ENCODE results near the gene LNX1. TPM values are rescaled to one million over a fixed set of nuclear protein-coding genes. Genes with fewer than 3 reads are reported as not detected.

LNX1 gene
- total and polyA plus RNA-seq, 2 donors (not counting 1 experiment from before 2014, with no cell fraction given): 0.48 to 1.3 TPM

- H3K27ac ChIP-seq (ENCODE audit: insufficient read depth, low read length): no peak overlapping the region
- H3K4me2 ChIP-seq (ENCODE audit: extremely low read depth, insufficient read depth, low read length): no peak overlapping the region
- H3K4me1 ChIP-seq (ENCODE audit: control insufficient read depth, extremely low read depth, insufficient read depth, low read length): peaks cover 7% of the 10 kb centered on the region
- TF ChIP-seq EZH2 (IDR thresholded peaks at IDR 0.05; ENCODE audit: low read length, missing control alignments) (no peak), CTCF (conservative IDR thresholded peaks at IDR 0.05 in 1 of 2, IDR thresholded peaks at IDR 0.05 in 1 of 2; ENCODE audit: low read depth in 1 of 2, low read length in 2 of 2) (no peak)
- no peak overlapping the region for H3K9ac ChIP-seq (ENCODE audit: insufficient read depth, low read length)
- H3K9me3 ChIP-seq (ENCODE audit: control insufficient read depth, insufficient read depth, low read depth, low read length): no peaks in the 10 kb centered on the region
- no peaks in the 10 kb centered on the region for H3K79me2 ChIP-seq (ENCODE audit: control insufficient read depth, insufficient read depth, low read length)
- no peaks in the 10 kb centered on the region for H3K27me3 ChIP-seq (ENCODE audit: control insufficient read depth, insufficient read depth, low read length)
- no peak for DNase-seq (ENCODE audit: low read depth in 2 of 2)
- H3K36me3 ChIP-seq (ENCODE audit: control insufficient read depth, insufficient read depth, low read length): no peaks in the 10 kb centered on the region
- no peak overlapping the region for H2AFZ ChIP-seq (ENCODE audit: low read length)
- no peaks in the 10 kb centered on the region for H4K20me1 ChIP-seq (ENCODE audit: control insufficient read depth, extremely low read depth, insufficient read depth, low read length)
- no peak overlapping the region for H3K4me3 ChIP-seq (replicated peaks in 1 of 4; ENCODE audit: control extremely low read depth in 1 of 4, insufficient read depth in 1 of 4, low read depth in 3 of 4, low read length in 4 of 4)
Measured at GRCh38 chr4:53583513-53583912, 7.8 kb downstream of the LNX1 start.

- DNase-seq (ENCODE audit: low read depth in 2 of 2): no peak
- H3K9me3 ChIP-seq (ENCODE audit: control insufficient read depth, insufficient read depth, low read depth, low read length): no peaks in the 10 kb centered on the region
- H4K20me1 ChIP-seq (ENCODE audit: control insufficient read depth, extremely low read depth, insufficient read depth, low read length): no peaks in the 10 kb centered on the region
- no peak overlapping the region for H2AFZ ChIP-seq (ENCODE audit: low read length)
- H3K79me2 ChIP-seq (ENCODE audit: control insufficient read depth, insufficient read depth, low read length): no peaks in the 10 kb centered on the region
- H3K4me1 ChIP-seq (ENCODE audit: control insufficient read depth, extremely low read depth, insufficient read depth, low read length): peaks cover 8% of the 10 kb centered on the region
- H3K9ac ChIP-seq (ENCODE audit: insufficient read depth, low read length): no peak overlapping the region
- H3K4me3 ChIP-seq (replicated peaks in 1 of 4; ENCODE audit: control extremely low read depth in 1 of 4, insufficient read depth in 1 of 4, low read depth in 3 of 4, low read length in 4 of 4): no peak overlapping the region
- no peaks in the 10 kb centered on the region for H3K36me3 ChIP-seq (ENCODE audit: control insufficient read depth, insufficient read depth, low read length)
- H3K27ac ChIP-seq (ENCODE audit: insufficient read depth, low read length): no peak overlapping the region
- TF ChIP-seq CTCF (conservative IDR thresholded peaks at IDR 0.05 in 1 of 2, IDR thresholded peaks at IDR 0.05 in 1 of 2; ENCODE audit: low read depth in 1 of 2, low read length in 2 of 2) (no peak), EZH2 (IDR thresholded peaks at IDR 0.05; ENCODE audit: low read length, missing control alignments) (no peak)
- no peaks in the 10 kb centered on the region for H3K27me3 ChIP-seq (ENCODE audit: control insufficient read depth, insufficient read depth, low read length)
- no peak overlapping the region for H3K4me2 ChIP-seq (ENCODE audit: extremely low read depth, insufficient read depth, low read length)
Measured at GRCh38 chr4:53582194-53582593, 9.1 kb downstream of the LNX1 start.

DNA sequence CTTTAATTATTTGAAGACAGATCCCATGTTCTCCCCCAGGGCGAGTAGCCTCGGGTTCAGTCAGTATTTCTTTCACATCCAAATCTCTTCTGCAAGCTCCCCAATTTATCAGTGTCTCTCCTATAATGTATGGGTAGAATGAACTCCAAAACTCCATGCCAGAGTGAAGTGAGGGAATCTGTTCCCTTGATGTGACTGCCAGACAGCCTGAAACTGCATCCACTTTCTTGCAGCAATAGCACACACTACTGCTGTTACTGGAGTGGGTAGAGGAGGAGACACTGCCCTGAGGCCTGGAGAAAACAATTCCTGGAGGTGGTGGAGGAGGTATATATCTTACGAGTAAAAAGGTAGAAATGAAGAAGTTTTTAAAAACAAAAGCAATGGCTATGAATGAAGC, 11.0 kb downstream of the LNX1 start:
- Histone ChIP-seq H3K9ac (ENCODE audit: insufficient read depth, low read length) (no peak overlapping the region), H3K79me2 (ENCODE audit: control insufficient read depth, insufficient read depth, low read length) (no peaks in the 10 kb centered on the region), H3K27me3 (ENCODE audit: control insufficient read depth, insufficient read depth, low read length) (no peaks in the 10 kb centered on the region), H4K20me1 (ENCODE audit: control insufficient read depth, extremely low read depth, insufficient read depth, low read length) (no peaks in the 10 kb centered on the region), H3K27ac (ENCODE audit: insufficient read depth, low read length) (no peak overlapping the region), H3K4me2 (ENCODE audit: extremely low read depth, insufficient read depth, low read length) (no peak overlapping the region), H3K36me3 (ENCODE audit: control insufficient read depth, insufficient read depth, low read length) (no peaks in the 10 kb centered on the region), H3K4me1 (ENCODE audit: control insufficient read depth, extremely low read depth, insufficient read depth, low read length) (peaks cover 6% of the 10 kb centered on the region), H2AFZ (ENCODE audit: low read length) (no peak overlapping the region), H3K4me3 (replicated peaks in 1 of 4; ENCODE audit: control extremely low read depth in 1 of 4, insufficient read depth in 1 of 4, low read depth in 3 of 4, low read length in 4 of 4) (no peak overlapping the region), H3K9me3 (ENCODE audit: control insufficient read depth, insufficient read depth, low read depth, low read length) (no peaks in the 10 kb centered on the region)
- no peak for DNase-seq (ENCODE audit: low read depth in 2 of 2)
- no peak for TF ChIP-seq CTCF (conservative IDR thresholded peaks at IDR 0.05 in 1 of 2, IDR thresholded peaks at IDR 0.05 in 1 of 2; ENCODE audit: low read depth in 1 of 2, low read length in 2 of 2)
- no peak for TF ChIP-seq EZH2 (IDR thresholded peaks at IDR 0.05; ENCODE audit: low read length, missing control alignments)

Data from fibroblast of lung (primary cell).